ENCODE results near the gene MEI4.
"Not testable (repeated sequence)": the region's sequence is repeated elsewhere in the genome, so short reads cannot be mapped to it uniquely, and the experiment has no call there.

Gene MEI4

GRCh38 chr6:77816766-77817270 lies 164.0 kb downstream of the MEI4 start:
- DNase-seq: no peak

GRCh38 chr6:77822265-77822664 lies 169.4 kb downstream of the MEI4 start:
- DNase-seq: no peak

- no peak for DNase-seq
These were observed 172.4 kb downstream of the MEI4 start for GRCh38 chr6:77825204-77825603.

GRCh38 chr6:77829736-77830135 lies 176.9 kb downstream of the MEI4 start:
- DNase-seq: no peak

- DNase-seq: not testable (repeated sequence)
These were observed 180.9 kb downstream of the MEI4 start for GRCh38 chr6:77833749-77834148.

GRCh38 chr6:77834591-77834996 lies 181.8 kb downstream of the MEI4 start:
- no peak for DNase-seq

GRCh38 chr6:77837034-77837784 lies 184.4 kb downstream of the MEI4 start:
- no peak for DNase-seq

GRCh38 chr6:77839292-77839691 lies 186.5 kb downstream of the MEI4 start:
- no peak for DNase-seq

- DNase-seq: no peak
These were observed 192.0 kb downstream of the MEI4 start for GRCh38 chr6:77844822-77845221.

- no peak for DNase-seq
These were observed 200.6 kb downstream of the MEI4 start for GRCh38 chr6:77853401-77853800.

- no peak for DNase-seq
These were observed 203.6 kb downstream of the MEI4 start for GRCh38 chr6:77856391-77856790.

GRCh38 chr6:77857421-77857820 lies 204.6 kb downstream of the MEI4 start:
- no peak for DNase-seq

GRCh38 chr6:77876300-77876699 lies 223.5 kb downstream of the MEI4 start:
- DNase-seq: no peak

GRCh38 chr6:77879527-77879926 lies 226.7 kb downstream of the MEI4 start:
- DNase-seq: no peak

- no peak for DNase-seq
These were observed 227.7 kb downstream of the MEI4 start for GRCh38 chr6:77880501-77880900.

- no peak for DNase-seq
These were observed 231.0 kb downstream of the MEI4 start for GRCh38 chr6:77883851-77884250.

- DNase-seq: no peak
These were observed 240.6 kb downstream of the MEI4 start for GRCh38 chr6:77893391-77893790.

GRCh38 chr6:77906070-77906469 lies 253.2 kb downstream of the MEI4 start:
- DNase-seq: no peak

- no peak for DNase-seq
These were observed 258.0 kb downstream of the MEI4 start for GRCh38 chr6:77910826-77911225.

- DNase-seq: no peak
These were observed 273.4 kb downstream of the MEI4 start for GRCh38 chr6:77926198-77926751.

GRCh38 chr6:77930382-77930781 lies 277.5 kb downstream of the MEI4 start:
- no peak for DNase-seq

- no peak for DNase-seq
These were observed 278.1 kb downstream of the MEI4 start for GRCh38 chr6:77930952-77931351.

- DNase-seq: no peak
These were observed 309.2 kb downstream of the MEI4 start for GRCh38 chr6:77962070-77962469.

- no peak for DNase-seq
These were observed 312.6 kb downstream of the MEI4 start for GRCh38 chr6:77965449-77965848.

GRCh38 chr6:77972334-77972733 lies 319.5 kb downstream of the MEI4 start:
- no peak for DNase-seq
